H1 (cell line): ENCODE measurements around the gene C16orf87. TPM values are rescaled to one million over a fixed set of nuclear protein-coding genes. Genes with fewer than 3 reads are reported as not detected.

Experiments
- BRCA1 ChIP-seq: IDR thresholded peaks from 2 replicates; pipeline ENCODE4 v1.6.1; 2012; ENCODE audit warnings: low read depth, low read length, improper control_type of control experiment
- CBX5 ChIP-seq: fragments of 300-800, 300-1000 bp; sonication (generic); IDR thresholded peaks from 2 replicates; pipeline ENCODE4 v1.7.1; 2016; ENCODE audit warnings: antibody characterized with exemption, low read length, low read depth
- RAD21 ChIP-seq, 2 experiments: IDR thresholded peaks in 1 of 2; conservative IDR thresholded peaks in 1 of 2; 2 replicates each; pipeline ENCODE4 v1.6.1; 2011; ENCODE audit warnings: low read depth in 2 of 2, low read length in 2 of 2, improper control_type of control experiment in 1 of 2, inconsistent platforms in 1 of 2, mild to moderate bottlenecking in 1 of 2, moderate library complexity in 1 of 2
- SIX5 ChIP-seq: IDR thresholded peaks from 2 replicates; pipeline ENCODE4 v1.6.1; 2011; ENCODE audit warnings: mild to moderate bottlenecking, low read depth, low read length
- SP1 ChIP-seq: IDR thresholded peaks from 2 replicates; pipeline ENCODE4 v1.6.1; 2011; ENCODE audit warnings: low read depth, low read length
- SP4 ChIP-seq: IDR thresholded peaks from 2 replicates; pipeline ENCODE4 v1.6.1; 2012; ENCODE audit warnings: low read length, inconsistent platforms
- TAF7 ChIP-seq: optimal IDR thresholded peaks from 2 replicates; pipeline ENCODE3; 2011; ENCODE audit warnings: low read depth, mild to moderate bottlenecking, inconsistent platforms, low read length, moderate library complexity, borderline replicate concordance
- polyA plus RNA-seq, 7 experiments: library from polyadenylated mRNA; depleted of rRNA in 3 of 7; stranded (reverse) in 5 of 7; unstranded in 2 of 7; fragments of >200 nt in 5 of 7; fragments of 200-250 nt in 2 of 7; gene quantifications; 1 replicate in 5 of 7; 2 replicates in 1 of 7; 4 replicates in 1 of 7; pipeline versions ENCODE4 v1.2.1 to v1.2.3, GENCODE V29; 2011 to 2013; ENCODE audit warnings: missing spikeins in 2 of 7, mixed read lengths in 2 of 7
- total RNA-seq: library from RNA; stranded (reverse); fragmentation: NEBNext Ultra II Directional; extraction: Animal tissue kit (Norgen Biotek cat#: 25700); gene quantifications from 2 replicates; pipeline ENCODE4 v1.2.1, GENCODE V29; 2021

The C16orf87 gene
- total and polyA plus RNA-seq, 2 of the 8 experiments (the other 6 are each of a cell fraction or from before 2014, with no cell fraction given), result 4.8 to 21.8 TPM

- TF ChIP-seq TAF7 (no peak), SIX5 (no peak), RAD21 (IDR thresholded peaks at IDR 0.05 in 1 of 2, conservative IDR thresholded peaks at IDR 0.05 in 1 of 2; ENCODE audit: low read depth in 2 of 2, low read length in 2 of 2) (no peak), CBX5 (no peak), SP4 (no peak), BRCA1 (no peak), SP1 (no peak)
Measured at GRCh38 chr16:46748775-46749705, 81.9 kb downstream of the C16orf87 start (continued).
